ENCODE measurements around the gene MICU2.

MICU2 gene

DNA sequence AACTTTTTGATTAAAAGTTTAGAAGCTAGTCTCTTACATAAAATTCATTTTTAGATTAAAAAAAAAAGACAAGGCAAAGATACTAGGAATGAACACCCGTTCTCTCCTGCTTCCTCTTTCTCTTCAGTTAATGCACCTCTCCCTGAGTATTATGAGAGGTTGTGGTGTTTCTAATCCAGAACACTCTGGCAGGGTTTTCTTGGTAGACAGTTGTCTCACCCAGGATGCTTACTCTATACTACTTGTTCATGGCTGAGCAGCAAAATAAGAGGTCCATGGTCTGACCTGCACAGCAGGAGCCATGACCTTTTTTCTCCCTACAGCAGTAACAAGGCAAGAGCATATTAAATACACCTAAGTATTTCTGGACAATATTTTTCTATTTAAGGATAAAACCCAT lies 62.0 kb downstream of the MICU2 start:
- no peak for DNase-seq

DNA sequence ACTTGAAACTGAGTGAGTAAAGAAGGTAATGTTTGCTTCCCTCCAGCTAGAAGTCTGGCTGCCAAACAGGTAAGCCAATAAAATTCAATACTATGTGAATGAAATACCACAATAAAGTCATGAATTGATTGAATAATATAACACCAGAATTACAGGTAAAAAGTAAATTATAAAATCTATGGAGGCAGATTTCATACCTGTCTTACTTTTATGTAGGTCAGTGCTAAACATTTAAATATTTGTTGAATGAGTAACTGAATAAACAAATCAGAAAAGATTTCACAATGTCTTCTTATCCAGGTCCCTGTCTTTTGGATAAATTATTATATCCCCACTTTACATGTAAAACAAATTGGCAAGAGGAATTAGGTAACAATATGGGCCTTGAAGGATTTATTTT lies 62.7 kb downstream of the MICU2 start:
- DNase-seq = no peak

DNA sequence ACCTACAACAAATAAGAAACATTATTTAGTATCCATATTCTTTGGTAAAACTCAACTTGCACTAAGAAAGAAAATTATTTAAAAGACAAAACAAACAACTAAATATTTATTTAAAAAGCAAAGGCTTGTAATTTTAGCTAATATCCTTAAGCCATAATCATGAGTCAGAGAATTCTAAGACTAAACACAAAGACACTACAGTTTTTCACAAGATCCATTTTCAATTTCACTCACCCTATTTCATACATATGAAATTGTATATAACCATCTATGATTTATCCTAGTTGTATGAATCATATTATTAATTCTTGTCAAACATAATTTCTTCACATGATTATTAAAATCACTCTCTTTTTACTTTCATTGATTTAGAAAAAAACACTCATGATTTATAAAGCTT lies 64.3 kb downstream of the MICU2 start:
- DNase-seq = no peak

DNA sequence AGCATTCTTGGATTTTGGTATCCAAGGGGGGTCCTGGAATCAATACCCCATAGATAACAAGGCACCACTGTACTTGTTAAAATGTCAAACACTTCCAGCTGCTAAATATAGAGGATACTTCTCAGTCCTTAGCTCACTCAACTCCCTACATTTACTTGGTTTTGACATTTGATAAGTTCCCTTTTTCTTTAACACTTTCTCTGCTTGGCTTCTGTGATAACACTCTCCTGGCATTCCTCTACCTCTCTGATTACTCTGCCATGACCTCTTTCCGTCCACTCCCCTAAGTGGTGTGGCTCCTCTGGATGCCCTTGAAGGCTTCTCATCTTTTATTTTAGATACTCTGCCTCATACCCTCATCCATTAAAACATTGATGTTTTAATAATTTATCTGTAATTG lies 65.2 kb downstream of the MICU2 start:
- DNase-seq = no peak

GRCh38 chr13:21538280-21538679 lies 65.7 kb downstream of the MICU2 start:
- DNase-seq = no peak

DNA sequence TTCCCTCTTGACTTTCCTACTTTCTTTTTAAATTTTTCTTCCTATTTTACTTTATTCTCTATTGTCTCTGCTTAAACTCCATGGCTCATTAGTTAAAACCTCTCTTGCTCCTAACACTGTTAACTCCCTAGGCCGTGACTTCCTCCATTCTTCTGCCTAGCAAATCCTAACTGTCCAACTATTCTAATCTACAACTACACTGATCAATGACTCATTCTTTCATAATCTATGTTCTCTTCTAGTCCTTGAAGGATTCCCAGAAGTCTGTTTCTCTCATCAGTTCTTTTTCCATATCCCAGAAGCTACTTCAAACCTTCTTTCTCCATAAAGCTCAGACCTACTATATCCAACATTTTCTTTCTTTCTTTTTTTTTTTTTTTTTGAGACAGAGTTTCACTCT lies 66.9 kb downstream of the MICU2 start:
- DNase-seq = no peak

DNA sequence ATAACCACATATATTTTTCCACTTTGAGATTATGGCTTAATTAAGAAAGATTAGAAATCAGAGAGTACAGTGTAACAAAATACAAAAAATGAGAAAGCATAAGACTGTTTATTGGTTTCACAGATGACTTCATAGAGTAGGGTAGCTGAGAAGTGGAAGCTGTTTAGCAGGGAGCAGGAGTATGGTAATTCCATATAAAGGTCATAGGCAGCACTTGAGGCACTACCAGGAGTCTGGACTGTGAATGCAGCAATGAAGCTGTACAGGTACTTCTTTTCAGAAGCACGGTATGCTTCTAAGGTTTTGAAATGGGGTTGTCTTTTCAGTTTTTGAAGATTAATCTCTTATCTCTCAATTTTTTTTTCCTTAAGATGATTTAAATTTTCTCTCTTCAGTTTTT lies 69.2 kb downstream of the MICU2 start:
- DNase-seq = no peak

DNA sequence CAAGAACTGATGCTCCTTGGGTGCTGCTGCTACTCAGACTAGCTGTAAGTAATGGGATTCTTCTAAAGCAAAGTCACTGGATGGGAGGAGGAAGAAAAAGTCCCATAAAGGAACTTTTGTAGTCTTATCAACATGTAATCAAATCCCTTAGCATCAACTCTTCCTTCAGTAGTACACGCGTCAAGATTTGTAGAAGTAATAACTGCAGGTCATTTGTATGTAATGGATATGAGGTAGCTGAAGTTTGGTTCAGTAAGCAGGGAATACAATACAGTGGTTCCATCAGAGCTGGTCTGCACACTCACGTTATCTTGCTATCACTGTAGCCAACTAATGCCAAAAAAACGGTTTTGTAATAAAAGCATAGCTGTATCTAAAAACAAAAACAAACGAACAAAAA lies 72.5 kb downstream of the MICU2 start:
- no peak for DNase-seq

GRCh38 chr13:21530656-21531055 lies 73.3 kb downstream of the MICU2 start:
- no peak for DNase-seq

GRCh38 chr13:21529146-21529893 lies 74.7 kb downstream of the MICU2 start:
- DNase-seq = no peak

- DNase-seq = no peak
Observed at GRCh38 chr13:21528616-21529015, 75.4 kb downstream of the MICU2 start.

DNA sequence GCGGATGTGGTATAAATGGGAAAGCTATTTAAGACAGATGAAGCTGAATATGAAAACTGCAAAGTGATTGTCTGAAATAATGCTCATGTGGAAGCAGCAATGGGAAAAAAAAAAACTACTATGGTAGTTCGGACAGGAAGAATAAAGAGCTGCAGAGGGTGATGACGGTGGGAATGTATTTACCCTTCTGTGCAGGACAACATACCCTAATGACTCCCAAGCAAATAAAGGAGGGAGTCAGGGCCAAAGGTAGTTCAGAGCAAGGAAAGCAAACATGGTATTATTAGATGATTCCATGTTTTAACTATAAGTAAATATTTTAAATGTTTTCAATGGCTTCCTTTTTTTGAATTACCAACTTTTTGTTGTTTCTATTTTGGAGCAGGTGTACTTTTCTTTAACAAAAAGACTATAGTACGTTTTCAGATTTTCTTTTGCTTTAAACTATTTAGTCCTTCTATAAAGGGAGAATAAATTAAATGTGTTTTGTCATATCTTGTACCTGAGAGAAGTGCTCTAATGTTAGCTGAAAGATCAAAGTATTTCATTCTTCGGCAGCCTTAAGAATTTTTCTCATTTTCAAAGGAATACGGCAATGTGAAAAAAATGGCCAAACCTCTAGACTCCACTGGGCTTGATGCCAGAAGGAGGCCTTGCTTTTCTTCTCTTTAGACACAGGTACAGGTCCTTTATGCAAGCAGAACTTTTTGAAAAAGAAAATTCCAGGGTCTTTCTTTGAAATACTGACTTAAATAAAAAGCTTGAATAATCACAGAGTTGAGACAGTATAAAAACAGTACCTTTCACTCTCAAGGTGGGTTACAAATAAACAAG lies 77.0 kb downstream of the MICU2 start:
- no peak for DNase-seq

GRCh38 chr13:21522847-21523246 lies 81.1 kb downstream of the MICU2 start:
- DNase-seq = no peak

DNA sequence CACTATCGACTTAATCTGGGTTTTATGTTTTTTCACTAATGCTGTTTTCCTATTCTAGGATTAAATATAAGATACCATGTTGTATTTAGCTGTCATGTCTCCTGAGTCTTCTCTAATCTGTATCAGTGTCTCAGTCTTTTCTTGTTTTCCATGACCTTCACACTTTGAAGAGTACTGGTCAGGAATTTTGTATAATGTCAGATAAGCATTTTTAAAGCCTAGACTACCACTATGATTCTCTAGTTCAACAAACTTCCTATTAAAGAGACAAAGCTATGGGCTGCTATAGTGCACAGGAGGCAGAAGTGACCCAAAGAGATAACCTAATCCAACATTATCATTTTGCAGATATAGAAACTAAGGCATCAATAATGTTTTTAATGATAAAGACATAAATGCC lies 81.8 kb downstream of the MICU2 start:
- no peak for DNase-seq

- DNase-seq = no peak
Observed at GRCh38 chr13:21518617-21519144, 85.3 kb downstream of the MICU2 start.

DNA sequence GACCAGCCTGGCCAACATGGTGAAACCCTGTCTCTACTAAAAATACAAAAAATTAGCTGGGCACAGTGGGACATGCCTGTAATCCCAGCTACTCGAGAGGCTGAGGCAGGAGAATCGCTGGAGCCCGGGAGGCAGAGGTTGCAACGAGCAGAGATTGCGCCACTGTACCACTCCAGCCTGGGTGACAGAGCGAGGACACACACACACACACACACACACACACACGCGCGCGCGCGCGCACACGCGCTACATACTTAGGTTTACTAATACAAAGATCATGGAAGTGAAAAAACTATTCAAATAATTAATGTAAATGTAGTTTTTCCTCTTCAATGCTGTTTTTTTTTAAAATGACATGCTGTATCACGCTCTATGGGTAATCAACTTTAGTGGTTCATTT lies 86.4 kb downstream of the MICU2 start:
- no peak for DNase-seq

GRCh38 chr13:21516805-21517204 lies 87.2 kb downstream of the MICU2 start:
- DNase-seq = no peak

DNA sequence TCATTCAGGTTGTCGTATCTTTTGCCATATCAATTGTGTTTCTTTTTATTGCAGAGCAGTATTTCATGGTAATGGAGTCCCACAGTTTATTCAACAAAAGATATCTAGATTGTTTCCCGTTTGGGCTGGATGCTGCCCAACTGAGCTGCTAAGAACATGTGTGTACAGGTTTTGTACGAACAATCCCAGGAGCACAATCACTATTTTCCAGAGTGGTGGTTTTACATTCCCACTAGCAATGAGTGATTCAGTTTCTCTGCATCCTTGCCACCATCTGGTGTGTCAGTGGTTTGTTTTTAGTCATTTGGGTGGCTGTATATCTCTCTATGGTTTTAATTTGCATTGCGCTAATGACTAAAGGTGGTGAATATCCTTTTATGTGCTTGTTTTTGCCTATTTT lies 92.1 kb downstream of the MICU2 start:
- DNase-seq = no peak

DNA sequence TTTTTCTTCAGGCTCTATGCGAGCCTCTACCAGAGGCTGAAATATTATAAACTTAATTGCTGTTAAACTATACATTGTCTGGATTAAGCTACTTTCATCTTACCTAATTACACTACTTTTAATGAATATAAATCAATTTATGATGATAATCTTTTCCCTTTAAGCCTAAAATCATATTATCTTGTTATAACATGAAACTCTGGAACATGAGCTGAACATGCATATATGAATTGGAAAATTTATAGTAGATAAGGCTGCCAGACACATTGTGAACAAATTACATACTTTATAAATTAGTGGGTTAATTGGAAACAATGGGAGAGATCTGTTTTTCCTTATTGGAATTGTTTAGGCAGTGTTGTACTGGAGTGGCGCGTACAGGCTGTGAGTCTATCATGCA lies 99.6 kb downstream of the MICU2 start:
- no peak for DNase-seq

GRCh38 chr13:21501686-21502085 lies 102.3 kb downstream of the MICU2 start:
- DNase-seq = no peak

- DNase-seq = no peak
Observed at GRCh38 chr13:21486322-21486721, 117.6 kb downstream of the MICU2 start.

DNA sequence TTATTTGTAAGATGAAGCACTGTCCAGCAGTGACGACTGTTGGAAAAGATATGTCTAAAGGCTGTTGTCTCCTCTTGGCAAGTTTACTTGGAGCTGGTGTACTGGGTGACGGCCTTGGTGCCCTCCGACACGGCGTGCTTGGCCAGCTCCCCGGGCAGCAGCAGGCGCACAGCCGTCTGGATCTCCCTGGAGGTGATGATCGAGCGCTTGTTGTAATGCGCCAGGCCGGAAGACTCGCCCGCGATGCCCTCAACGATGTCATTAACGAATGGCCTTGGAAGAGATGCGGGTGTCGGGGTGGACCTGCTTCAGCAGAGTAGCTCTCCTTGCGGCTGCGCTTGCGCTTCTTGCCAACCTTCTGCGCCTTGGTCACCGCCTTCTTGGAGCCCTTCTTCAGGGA lies 120.2 kb downstream of the MICU2 start:
- no peak for DNase-seq

DNA sequence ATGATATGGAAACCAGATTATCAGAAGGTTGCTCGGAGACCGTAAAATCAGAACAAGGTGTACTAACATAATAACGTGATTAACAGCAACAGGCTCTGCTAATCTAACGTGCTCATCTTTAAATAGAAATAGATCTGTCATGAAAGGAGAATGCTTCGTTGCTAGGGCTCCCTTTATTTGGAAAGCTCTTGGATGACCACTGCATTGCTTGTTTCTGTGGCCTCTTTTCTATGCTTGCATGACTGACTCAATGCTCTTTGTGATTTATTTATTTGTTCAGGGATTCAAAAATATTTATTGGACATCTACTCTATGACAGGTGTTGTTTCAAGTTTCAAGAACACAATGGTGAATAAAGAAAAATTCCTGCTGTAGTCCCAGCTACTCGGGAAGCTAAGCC lies 122.6 kb downstream of the MICU2 start:
- no peak for DNase-seq

Measured in GOT3 (cell line).